H1 (cell line): ENCODE data around the gene SURF4. TPM values are rescaled to one million over a fixed set of nuclear protein-coding genes. Genes with fewer than 3 reads are reported as not detected.

Experiments
- CTCF ChIA-PET: fragments of 300-600 bp; sonication (Branson Sonifier 250); formaldehyde crosslinking; loops from one replicate; lab custom pipeline; 2021; ENCODE audit not compliant: partially characterized antibody; lab: Charles Lee
- POLR2A ChIA-PET: fragments of 300-600 bp; sonication (Branson Sonifier 250); formaldehyde crosslinking; loops from one replicate; lab custom pipeline; 2021; ENCODE audit warnings: inconsistent platforms; ENCODE audit not compliant: partially characterized antibody; lab: Charles Lee
- DNase-seq, 2 experiments: peaks; one replicate each; pipeline versions ENCODE4 v3.0.0 to v3.0.0-alpha.2; 2010 to 2022; ENCODE audit warnings: low spot score in 2 of 2, low read depth in 1 of 2, mixed read lengths in 1 of 2
- FAIRE-seq: peaks from 2 replicates; lab custom pipeline; 2011; peaks lifted over from hg19 to GRCh38; lab: Jason Lieb, UNC
- H2AFZ ChIP-seq: 2 replicates; pipeline ENCODE4 v1.8.1; 2012; ENCODE audit warnings: low read length, inconsistent platforms
- H2AK5ac ChIP-seq: 2 replicates; pipeline ENCODE4 v1.6.1; 2013; ENCODE audit warnings: low read depth, low read length
- H2BK120ac ChIP-seq: replicated peaks from 2 replicates; pipeline ENCODE3; 2013; ENCODE audit warnings: low read depth, low read length, inconsistent platforms
- H2BK12ac ChIP-seq: 2 replicates; pipeline ENCODE4 v1.6.1; 2013; ENCODE audit warnings: low read depth, low read length
- H2BK15ac ChIP-seq: 2 replicates; pipeline ENCODE4 v1.6.1; 2013; ENCODE audit warnings: low read length
- H2BK20ac ChIP-seq: 2 replicates; pipeline ENCODE4 v1.6.1; 2013; ENCODE audit warnings: low read length
- H2BK5ac ChIP-seq: 2 replicates; pipeline ENCODE4 v1.6.1; 2013; ENCODE audit warnings: low read depth, low read length
- H3K14ac ChIP-seq: 2 replicates; pipeline ENCODE4 v1.6.1; 2013; ENCODE audit warnings: inconsistent platforms; ENCODE audit not compliant: insufficient read length
- H3K18ac ChIP-seq: 2 replicates; pipeline ENCODE4 v1.6.1; 2013; ENCODE audit warnings: low read length; ENCODE audit errors: extremely low read depth
- H3K23ac ChIP-seq: 2 replicates; pipeline ENCODE4 v1.6.1; 2013; ENCODE audit warnings: inconsistent platforms; ENCODE audit not compliant: insufficient read length
- H3K23me2 ChIP-seq: 2 replicates; pipeline ENCODE4 v1.6.1; 2013; ENCODE audit warnings: low read depth, low read length
- H3K27ac ChIP-seq: 2 replicates; pipeline ENCODE4 v1.6.1; 2011; ENCODE audit warnings: low read depth, low read length, inconsistent platforms
- H3K27me3 ChIP-seq, 4 experiments: replicated peaks in 1 of 4; 1 replicate in 1 of 4; 2 replicates in 3 of 4; pipeline versions ENCODE4 v1.6.1 to v1.8.1; 2011 to 2013; ENCODE audit warnings: low read length in 3 of 4, mild to moderate bottlenecking in 3 of 4, inconsistent platforms in 2 of 4, mixed read lengths in 2 of 4, moderate library complexity in 1 of 4; ENCODE audit not compliant: control insufficient read depth in 3 of 4, insufficient read depth in 3 of 4; ENCODE audit errors: extremely low read depth in 1 of 4
- H3K36me3 ChIP-seq, 4 experiments: 2 replicates each; pipeline versions ENCODE4 v1.6.1 to v1.8.1; 2011 to 2013; ENCODE audit warnings: mild to moderate bottlenecking in 4 of 4, low read length in 3 of 4, moderate library complexity in 2 of 4, control low read depth in 1 of 4, inconsistent platforms in 1 of 4; ENCODE audit not compliant: insufficient read depth in 4 of 4, control insufficient read depth in 2 of 4
- H3K4ac ChIP-seq: replicated peaks from 2 replicates; pipeline ENCODE3; 2013; ENCODE audit warnings: low read length, low read depth, mixed read lengths, inconsistent platforms; ENCODE audit not compliant: insufficient read length
- H3K4me1 ChIP-seq, 4 experiments: replicated peaks in 1 of 4; 1 replicate in 1 of 4; 2 replicates in 3 of 4; pipeline versions ENCODE4 v1.6.1 to v1.8.1; 2011 to 2013; ENCODE audit warnings: low read length in 3 of 4, inconsistent platforms in 2 of 4, mixed read lengths in 1 of 4; ENCODE audit not compliant: insufficient read depth in 4 of 4, control insufficient read depth in 3 of 4
- H3K4me2 ChIP-seq, 2 experiments: 2 replicates each; pipeline versions ENCODE4 v1.6.1 to v1.8.1; 2011 to 2013; ENCODE audit warnings: low read depth in 2 of 2, low read length in 2 of 2, control low read depth in 1 of 2, inconsistent platforms in 1 of 2, mild to moderate bottlenecking in 1 of 2; ENCODE audit not compliant: insufficient read depth in 1 of 2
- H3K4me3 ChIP-seq, 4 experiments: fragments of 200-600, 300-600 bp in 1 of 4; sonication (generic), shearing (Covaris generic), sonication (Bioruptor Twin) in 1 of 4; 2 replicates each; pipeline versions ENCODE4 v1.5.1 to v1.8.1; 2011 to 2016; ENCODE audit warnings: low read length in 4 of 4, low read depth in 3 of 4, control low read depth in 2 of 4, inconsistent platforms in 2 of 4, mild to moderate bottlenecking in 2 of 4, mixed read lengths in 1 of 4, moderate library complexity in 1 of 4; ENCODE audit not compliant: insufficient read depth in 2 of 4; ENCODE audit errors: extremely low read depth in 1 of 4
- H3K56ac ChIP-seq: replicated peaks from 2 replicates; pipeline ENCODE3; 2013; ENCODE audit warnings: low read depth, mild to moderate bottlenecking, mixed read lengths, low read length, inconsistent platforms; ENCODE audit not compliant: insufficient read length
- H3K79me1 ChIP-seq: 2 replicates; pipeline ENCODE4 v1.6.1; 2013; ENCODE audit warnings: low read depth, low read length, control low read depth
- H3K79me2 ChIP-seq, 2 experiments: 2 replicates each; pipeline versions ENCODE4 v1.6.1 to v1.8.1; 2012 to 2013; ENCODE audit warnings: low read length in 2 of 2, mild to moderate bottlenecking in 2 of 2, inconsistent platforms in 1 of 2; ENCODE audit not compliant: insufficient read depth in 2 of 2, control insufficient read depth in 1 of 2
- H3K9ac ChIP-seq, 4 experiments: replicated peaks in 1 of 4; 1 replicate in 1 of 4; 2 replicates in 3 of 4; pipeline versions ENCODE4 v1.6.1 to v1.8.1; 2011 to 2013; ENCODE audit warnings: low read depth in 3 of 4, low read length in 3 of 4, control low read depth in 2 of 4, mild to moderate bottlenecking in 2 of 4, moderate library complexity in 2 of 4, inconsistent platforms in 1 of 4; ENCODE audit errors: extremely low read depth in 1 of 4
- H3K9me3 ChIP-seq, 2 experiments: 2 replicates each; pipeline versions ENCODE4 v1.6.1 to v1.8.1; 2012 to 2013; ENCODE audit warnings: mild to moderate bottlenecking in 2 of 2, moderate library complexity in 2 of 2, control low read depth in 1 of 2, inconsistent platforms in 1 of 2, low read depth in 1 of 2, low read length in 1 of 2, mixed read lengths in 1 of 2; ENCODE audit not compliant: insufficient read depth in 2 of 2
- H4K20me1 ChIP-seq, 2 experiments: replicated peaks in 1 of 2; 2 replicates each; pipeline versions ENCODE3 to v1.8.1; 2011 to 2013; ENCODE audit warnings: inconsistent platforms in 2 of 2, low read length in 2 of 2, mild to moderate bottlenecking in 1 of 2; ENCODE audit not compliant: insufficient read depth in 2 of 2, control insufficient read depth in 1 of 2
- H4K5ac ChIP-seq: 2 replicates; pipeline ENCODE4 v1.6.1; 2013; ENCODE audit warnings: low read length, low read depth, mixed read lengths, inconsistent platforms; ENCODE audit not compliant: insufficient read length
- H4K8ac ChIP-seq: 2 replicates; pipeline ENCODE4 v1.8.0; 2013; ENCODE audit warnings: mild to moderate bottlenecking, moderate library complexity, low read length, inconsistent platforms; ENCODE audit not compliant: insufficient read depth; ENCODE audit errors: extremely low read depth
- H4K91ac ChIP-seq: replicated peaks from 2 replicates; pipeline ENCODE3; 2013; ENCODE audit warnings: low read length, mixed read lengths, inconsistent platforms; ENCODE audit not compliant: insufficient read length
- BACH1 ChIP-seq: IDR thresholded peaks from 2 replicates; pipeline ENCODE4 v1.6.1; 2012; ENCODE audit warnings: low read length, improper control_type of control experiment
- CBX5 ChIP-seq: fragments of 300-800, 300-1000 bp; sonication (generic); IDR thresholded peaks from 2 replicates; pipeline ENCODE4 v1.7.1; 2016; ENCODE audit warnings: antibody characterized with exemption, low read length, low read depth
- GABPA ChIP-seq: IDR thresholded peaks from 2 replicates; pipeline ENCODE4 v1.6.1; 2011; ENCODE audit warnings: mild to moderate bottlenecking, low read length, moderate library complexity, borderline replicate concordance; ENCODE audit not compliant: insufficient read depth
- HDAC6 ChIP-seq: IDR thresholded peaks from one replicate; pipeline ENCODE4 v1.7.1; 2012; ENCODE audit warnings: low read depth, mild to moderate bottlenecking, inconsistent platforms, low read length, moderate library complexity
- JUND ChIP-seq: IDR thresholded peaks from 2 replicates; pipeline ENCODE4 v1.6.1; 2011; ENCODE audit warnings: mild to moderate bottlenecking, improper control_type of control experiment, low read length
- RNF2 ChIP-seq: fragments of 200-900, 300-1000 bp; sonication (generic); IDR thresholded peaks from 2 replicates; pipeline ENCODE4 v1.7.1; 2016; ENCODE audit warnings: borderline replicate concordance, low read depth, mild to moderate bottlenecking, antibody characterized with exemption, low read length; ENCODE audit not compliant: poor library complexity, severe bottlenecking; ENCODE audit errors: missing control alignments
- SIN3A ChIP-seq, 2 experiments: IDR thresholded peaks in 1 of 2; conservative IDR thresholded peaks in 1 of 2; 2 replicates each; pipeline ENCODE4 v1.6.1; 2011 to 2012; ENCODE audit warnings: low read length in 2 of 2, improper control_type of control experiment in 1 of 2, low read depth in 1 of 2, mild to moderate bottlenecking in 1 of 2
- SIX5 ChIP-seq: IDR thresholded peaks from 2 replicates; pipeline ENCODE4 v1.6.1; 2011; ENCODE audit warnings: mild to moderate bottlenecking, low read depth, low read length
- SP1 ChIP-seq: IDR thresholded peaks from 2 replicates; pipeline ENCODE4 v1.6.1; 2011; ENCODE audit warnings: low read depth, low read length
- TAF7 ChIP-seq: optimal IDR thresholded peaks from 2 replicates; pipeline ENCODE3; 2011; ENCODE audit warnings: low read depth, mild to moderate bottlenecking, inconsistent platforms, low read length, moderate library complexity, borderline replicate concordance
- TCF12 ChIP-seq: IDR thresholded peaks from 2 replicates; pipeline ENCODE4 v1.6.1; 2011; ENCODE audit warnings: low read depth, mild to moderate bottlenecking, low read length
- WGBS, 2 experiments: shearing (Covaris generic) in 1 of 2; methylation state at CpG; one replicate each; pipeline versions ENCODE4 v1.1.6 to v1.1.7; 2013 to 2015; ENCODE audit warnings: low lambda C conversion rate in 2 of 2, mixed read lengths in 2 of 2, inconsistent platforms in 1 of 2, low coverage in 1 of 2, missing lambda C conversion rate in 1 of 2; ENCODE audit not compliant: insufficient replicate concordance in 2 of 2, insufficient coverage in 1 of 2, insufficient read length in 1 of 2; ENCODE audit errors: extremely low coverage in 1 of 2, missing lambda C conversion rate in 1 of 2; 5-methylcytosine and 5-hydroxymethylcytosine counted together
- polyA plus RNA-seq, 7 experiments: library from polyadenylated mRNA; depleted of rRNA in 3 of 7; stranded (reverse) in 5 of 7; unstranded in 2 of 7; fragments of >200 nt in 5 of 7; fragments of 200-250 nt in 2 of 7; gene quantifications; 1 replicate in 5 of 7; 2 replicates in 1 of 7; 4 replicates in 1 of 7; pipeline versions ENCODE4 v1.2.1 to v1.2.3, GENCODE V29; 2011 to 2013; ENCODE audit warnings: missing spikeins in 2 of 7, mixed read lengths in 2 of 7
- total RNA-seq: library from RNA; stranded (reverse); fragmentation: NEBNext Ultra II Directional; extraction: Animal tissue kit (Norgen Biotek cat#: 25700); gene quantifications from 2 replicates; pipeline ENCODE4 v1.2.1, GENCODE V29; 2021
- TF ChIP-seq, protein P1 (sequence below): IDR thresholded peaks from 2 replicates; pipeline ENCODE4 v1.6.1; 2011; ENCODE audit warnings: low read length, improper control_type of control experiment

The SURF4 gene
- total and polyA plus RNA-seq, 2 of the 8 experiments (the other 6 are each of a cell fraction or from before 2014, with no cell fraction given), result 176 to 182 TPM

DNA sequence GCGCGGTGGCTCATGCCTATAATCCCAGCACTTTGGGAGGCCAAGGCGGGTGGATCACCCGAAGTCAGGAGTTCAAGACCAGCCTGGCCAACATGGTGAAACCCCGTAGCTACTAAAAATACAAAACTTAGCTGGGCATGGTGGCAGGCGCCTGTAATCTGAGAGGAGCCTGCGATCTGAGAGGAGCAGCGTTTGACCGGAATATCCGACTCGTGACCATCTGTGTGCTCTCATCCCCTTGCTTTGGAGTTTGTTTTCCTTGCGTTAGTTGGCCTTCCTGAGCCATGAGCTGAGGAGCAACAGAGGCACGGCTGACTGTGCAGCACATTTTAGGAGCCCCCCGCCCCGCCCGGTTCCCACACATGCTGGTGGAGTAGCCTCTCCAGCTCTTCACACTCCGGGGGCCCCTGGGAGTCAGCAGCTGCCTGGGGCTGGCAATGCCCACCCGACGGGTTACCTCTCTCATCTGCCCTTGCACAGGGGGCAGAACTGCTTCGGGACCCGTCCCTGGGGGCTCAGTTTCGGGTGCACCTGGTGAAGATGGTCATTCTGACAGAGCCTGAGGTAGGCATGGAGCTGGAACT lies 49.3 kb upstream of the SURF4 start:
- Histone ChIP-seq H3K27me3 (peaks cover 0 to 8% (median 1%) of the 10 kb centered on the region in 4 experiments; a peak in 4 of 7 replicates), H4K8ac (no peak overlapping the region), H3K4me1 (peaks cover 0 to 8% (median 4%) of the 10 kb centered on the region in 4 experiments; a peak in 4 of 7 replicates), H3K4me2 (no peak overlapping the region), H4K5ac (no peak overlapping the region), H3K9me3 (no peaks in the 10 kb centered on the region), H3K14ac (no peak overlapping the region), H3K79me2 (no peaks in the 10 kb centered on the region), H3K23me2 (peaks cover 7% of the 10 kb centered on the region; the same call in 1 of the 2 replicates), H3K23ac (no peak overlapping the region), H3K79me1 (no peaks in the 10 kb centered on the region), H2BK12ac (no peak overlapping the region), H3K27ac (no peak overlapping the region), H2AFZ (no peak overlapping the region), H2BK15ac (no peak overlapping the region), H3K4me3 (no peak overlapping the region), H2AK5ac (no peak overlapping the region), H3K4ac (no peak overlapping the region), H3K9ac (no peak overlapping the region), H2BK20ac (no peak overlapping the region), H2BK120ac (no peak overlapping the region), H3K56ac (no peak overlapping the region), H3K18ac (no peak overlapping the region), H4K91ac (no peak overlapping the region), H2BK5ac (no peak overlapping the region), H4K20me1 (no peaks in the 10 kb centered on the region), H3K36me3 (no peaks in the 10 kb centered on the region)
- FAIRE-seq (no peak), DNase-seq (no peak)
- ChIA-PET POLR2A (interaction anchor here (1.0 to 3.6 kb wide), 4 partner anchors 14 to 77 kb away, joined by 3 to 19 read pairs (median 6); partner anchors contain the start of genes MED22 and RPL7A), CTCF (interaction anchor here (0.8 to 1.9 kb wide), 12 partner anchors 9 to 83 kb away, joined by 3 to 8 read pairs (median 3); partner anchors contain the start of gene CACFD1)
- WGBS, 2 experiments, result 89% methylated on average over 19 of the region's 22 CpGs; no CpG with 5 or more reads in 1 of the 2 experiments
- no peak for TF ChIP-seq TCF12
- no peak for TF ChIP-seq RNF2
- TF ChIP-seq SIX5, result no peak
- TF ChIP-seq JUND, result no peak
- TF ChIP-seq GABPA, result no peak
- TF ChIP-seq TAF7, result no peak
- no peak for TF ChIP-seq SP1
- TF ChIP-seq SIN3A (conservative IDR thresholded peaks at IDR 0.05 in 1 of 2, IDR thresholded peaks at IDR 0.05 in 1 of 2; ENCODE audit: low read depth in 1 of 2, low read length in 2 of 2), result no peak
- no peak for TF ChIP-seq BACH1
- no peak for TF ChIP-seq CBX5
- no peak for TF ChIP-seq HDAC6
- TF ChIP-seq, protein P1, sequence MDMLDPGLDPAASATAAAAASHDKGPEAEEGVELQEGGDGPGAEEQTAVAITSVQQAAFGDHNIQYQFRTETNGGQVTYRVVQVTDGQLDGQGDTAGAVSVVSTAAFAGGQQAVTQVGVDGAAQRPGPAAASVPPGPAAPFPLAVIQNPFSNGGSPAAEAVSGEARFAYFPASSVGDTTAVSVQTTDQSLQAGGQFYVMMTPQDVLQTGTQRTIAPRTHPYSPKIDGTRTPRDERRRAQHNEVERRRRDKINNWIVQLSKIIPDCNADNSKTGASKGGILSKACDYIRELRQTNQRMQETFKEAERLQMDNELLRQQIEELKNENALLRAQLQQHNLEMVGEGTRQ, result no peak
